Liver (tissue), 9 donors: Measurements from ENCODE around the gene DLK1. TPM values are rescaled to one million over a fixed set of nuclear protein-coding genes. Genes with fewer than 3 reads are reported as not detected.

Source experiments
- DNase-seq: peaks from one replicate; pipeline ENCODE4 v3.0.0-alpha.2; 2017; ENCODE audit warnings: low spot score
- H3K27ac ChIP-seq, 2 donors: one replicate each; pipeline ENCODE4 v1.7.0; 2013; ENCODE audit warnings: inconsistent platforms in 2 of 2, low read length in 2 of 2, control low read depth in 1 of 2, low read depth in 1 of 2, mild to moderate bottlenecking in 1 of 2
- H3K27me3 ChIP-seq, 4 donors: one replicate each; pipeline versions ENCODE4 v1.6.1 to v1.7.0; 2013; ENCODE audit warnings: low read length in 3 of 4, inconsistent platforms in 1 of 4, mild to moderate bottlenecking in 1 of 4, moderate library complexity in 1 of 4; ENCODE audit not compliant: control insufficient read depth in 4 of 4, insufficient read depth in 4 of 4
- H3K36me3 ChIP-seq, 4 donors: one replicate each; pipeline versions ENCODE4 v1.6.1 to v1.7.0; 2013; ENCODE audit warnings: low read length in 3 of 4, mild to moderate bottlenecking in 3 of 4, low read depth in 1 of 4, moderate library complexity in 1 of 4; ENCODE audit not compliant: control insufficient read depth in 4 of 4, insufficient read depth in 3 of 4
- H3K4me1 ChIP-seq, 4 donors: one replicate each; pipeline versions ENCODE4 v1.6.1 to v1.7.0; 2013; ENCODE audit warnings: low read length in 3 of 4, mild to moderate bottlenecking in 3 of 4, moderate library complexity in 1 of 4; ENCODE audit not compliant: control insufficient read depth in 4 of 4, insufficient read depth in 4 of 4
- H3K4me3 ChIP-seq, 3 donors: one replicate each; pipeline versions ENCODE4 v1.6.1 to v1.7.0; 2013; ENCODE audit warnings: low read length in 3 of 3, control low read depth in 1 of 3, low read depth in 1 of 3, mild to moderate bottlenecking in 1 of 3
- H3K9ac ChIP-seq, 2 donors: one replicate each; pipeline ENCODE4 v1.7.0; 2013; ENCODE audit warnings: low read length in 2 of 2, mild to moderate bottlenecking in 2 of 2, moderate library complexity in 2 of 2, control low read depth in 1 of 2, low read depth in 1 of 2
- H3K9me3 ChIP-seq, 4 donors: one replicate each; pipeline versions ENCODE4 v1.6.1 to v1.7.0; 2013; ENCODE audit warnings: low read length in 3 of 4; ENCODE audit not compliant: control insufficient read depth in 4 of 4
- FOXA1 ChIP-seq: IDR thresholded peaks from 2 replicates; pipeline ENCODE4 v1.6.1; 2016; ENCODE audit warnings: antibody characterized with exemption
- FOXA2 ChIP-seq: IDR thresholded peaks from 2 replicates; pipeline ENCODE4 v1.6.1; 2016; ENCODE audit warnings: antibody characterized with exemption
- GABPA ChIP-seq, 2 donors: IDR thresholded peaks in 1 of 2; conservative IDR thresholded peaks in 1 of 2; 2 replicates each; pipeline ENCODE4 v1.6.1; 2016; ENCODE audit warnings: antibody characterized with exemption in 2 of 2, mild to moderate bottlenecking in 1 of 2, moderate library complexity in 1 of 2
- HNF4A ChIP-seq, 2 donors: conservative IDR thresholded peaks; 2 replicates each; pipeline ENCODE4 v1.6.1; 2016; ENCODE audit warnings: antibody characterized with exemption in 2 of 2, mild to moderate bottlenecking in 2 of 2
- NR2F2 ChIP-seq: IDR thresholded peaks from 2 replicates; pipeline ENCODE4 v1.6.1; 2016; ENCODE audit warnings: antibody characterized with exemption
- RAD21 ChIP-seq, 2 donors: IDR thresholded peaks; 2 replicates each; pipeline ENCODE4 v1.6.1; 2016; ENCODE audit warnings: antibody characterized with exemption in 2 of 2, mild to moderate bottlenecking in 2 of 2
- RXRA ChIP-seq, 2 donors: IDR thresholded peaks; 2 replicates each; pipeline ENCODE4 v1.6.1; 2017 to 2018; ENCODE audit warnings: antibody characterized with exemption in 2 of 2, mild to moderate bottlenecking in 1 of 2
- SP1 ChIP-seq: IDR thresholded peaks from 2 replicates; pipeline ENCODE4 v1.6.1; 2018; ENCODE audit warnings: antibody characterized with exemption, mild to moderate bottlenecking
- TAF1 ChIP-seq: conservative IDR thresholded peaks from 2 replicates; pipeline ENCODE4 v1.6.1; 2016; ENCODE audit warnings: antibody characterized with exemption, mild to moderate bottlenecking
- YY1 ChIP-seq: IDR thresholded peaks from 2 replicates; pipeline ENCODE4 v1.6.1; 2016; ENCODE audit warnings: antibody characterized with exemption, mild to moderate bottlenecking
- WGBS: extraction: QIAGEN DNeasy Blood & Tissue Kit; methylation state at CpG from one replicate; pipeline ENCODE4 v1.1.7; 2013; 5-methylcytosine and 5-hydroxymethylcytosine counted together
- polyA plus RNA-seq, 2 donors: library from polyadenylated mRNA; stranded (reverse) in 1 of 2; unstranded in 1 of 2; fragments of 200-250 nt in 1 of 2; fragments of >200 nt in 1 of 2; fragmentation: Nextera tagmentation in 1 of 2; extraction: Ambion mirVana in 1 of 2; gene quantifications; one replicate each; pipeline versions ENCODE4 v1.2.1 to v1.2.3, GENCODE V29; 2013 to 2015
- total RNA-seq, 2 donors: library from RNA; depleted of rRNA; stranded (reverse); fragments of >200 nt; gene quantifications; one replicate each; pipeline ENCODE4 v1.2.3, GENCODE V29; 2014
- TF ChIP-seq, protein P1 (sequence below): IDR thresholded peaks from 2 replicates; pipeline ENCODE4 v1.6.1; 2016; ENCODE audit warnings: antibody characterized with exemption
- TF ChIP-seq, protein P2 (sequence below): IDR thresholded peaks from 2 replicates; pipeline ENCODE4 v1.6.1; 2016; ENCODE audit warnings: antibody characterized with exemption
- TF ChIP-seq, protein P3 (sequence below): IDR thresholded peaks from 2 replicates; pipeline ENCODE4 v1.6.1; 2016; ENCODE audit warnings: antibody characterized with exemption
- donor health status: healthy.
- donor health status: healthy.
- donor health status: healthy.
- donor health status: healthy.
- donor health status: healthy.

The DLK1 gene
- total RNA-seq (100 to 1,000 TPM in 1 of 2 donors, not detected in 1; 331 TPM), polyA plus RNA-seq (1 to 10 TPM in 1 of 2 donors, under 1 TPM in 1; 0.42 to 1.8 TPM)

DNA sequence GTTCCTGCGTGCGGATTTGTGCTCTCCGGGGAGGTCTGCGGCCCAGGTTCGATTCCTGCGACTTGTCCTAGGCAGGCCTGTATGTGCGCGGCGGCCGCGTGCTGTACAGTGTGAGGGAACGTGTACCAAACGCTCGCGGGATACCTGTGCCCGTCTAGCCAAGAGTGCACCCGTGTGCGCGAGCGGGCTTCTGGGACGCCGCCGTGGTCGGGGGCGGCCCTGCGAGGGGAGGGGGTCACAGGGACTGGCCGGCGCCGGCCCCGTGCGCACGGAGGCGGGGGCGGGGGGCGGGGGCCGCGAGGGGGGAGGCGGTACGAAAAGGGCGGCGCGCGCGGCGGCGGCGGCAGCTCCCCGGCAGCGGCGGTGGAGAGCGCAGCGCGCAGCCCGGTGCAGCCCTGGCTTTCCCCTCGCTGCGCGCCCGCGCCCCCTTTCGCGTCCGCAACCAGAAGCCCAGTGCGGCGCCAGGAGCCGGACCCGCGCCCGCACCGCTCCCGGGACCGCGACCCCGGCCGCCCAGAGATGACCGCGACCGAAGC lies at the start of gene DLK1:
Gene DLK1 (plus strand): TSS at position 343 of the 536 bp plus-strand sequence. CDS start 177 bp downstream, at position 520.
- Histone ChIP-seq H3K9ac (no peak within 1 kb of the TSS), H3K4me3 (no peak within 1 kb of the TSS), H3K9me3 (no peaks in the 10 kb centered on the region), H3K27ac (no peak within 1 kb of the TSS), H3K27me3 (peaks cover 0 to 16% (median 6%) of the 10 kb centered on the region in 4 donors), H3K4me1 (no peaks in the 10 kb centered on the region), H3K36me3 (no peaks in the 10 kb centered on the region)
- no peak for DNase-seq
- TF ChIP-seq NR2F2, result no peak
- TF ChIP-seq SP1, result no peak
- TF ChIP-seq, protein P1, sequence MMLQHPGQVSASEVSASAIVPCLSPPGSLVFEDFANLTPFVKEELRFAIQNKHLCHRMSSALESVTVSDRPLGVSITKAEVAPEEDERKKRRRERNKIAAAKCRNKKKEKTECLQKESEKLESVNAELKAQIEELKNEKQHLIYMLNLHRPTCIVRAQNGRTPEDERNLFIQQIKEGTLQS, result no peak
- TF ChIP-seq HNF4A (conservative IDR thresholded peaks at IDR 0.05), result no peak
- no peak for TF ChIP-seq YY1
- 6% methylated on average over 76 of the region's 77 CpGs for WGBS

DNA sequence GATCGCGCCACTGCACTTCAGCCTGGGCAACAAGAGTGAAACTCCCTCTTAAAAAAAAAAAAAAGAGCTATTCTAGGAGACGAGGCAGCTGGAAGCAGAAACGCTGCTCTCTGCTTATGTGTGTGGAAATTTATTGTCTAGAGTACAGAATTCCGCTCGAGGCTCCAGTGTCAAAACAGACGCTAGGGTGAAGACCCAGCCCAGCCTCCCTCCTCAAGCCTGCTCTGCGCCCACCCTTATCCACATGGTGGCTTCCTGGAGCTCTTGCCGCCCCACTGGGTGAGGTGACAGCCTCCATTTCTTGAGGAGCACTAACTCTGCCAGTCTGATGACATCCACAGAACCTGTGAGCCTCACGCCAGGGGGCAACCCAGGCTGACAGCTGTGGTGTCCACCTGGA lies 49.5 kb upstream of the DLK1 start:
- no peaks in the 10 kb centered on the region for H3K36me3 ChIP-seq
- TF ChIP-seq GABPA (IDR thresholded peaks at IDR 0.05 in 1 of 2, conservative IDR thresholded peaks at IDR 0.05 in 1 of 2), result no peak
- TF ChIP-seq RAD21 (IDR thresholded peaks at IDR 0.05), result no peak
- H3K27ac ChIP-seq, result peak overlapping the region; percentile 46 to 69
- H3K9ac ChIP-seq, result no peak overlapping the region
- 66% methylated on average over 10 of the region's 10 CpGs for WGBS
- H3K27me3 ChIP-seq, result peaks cover 0 to 3% (median under 1%) of the 10 kb centered on the region in 4 donors
- no peak overlapping the region for H3K4me3 ChIP-seq
- H3K9me3 ChIP-seq, result no peaks in the 10 kb centered on the region
- no peak for DNase-seq
- peaks cover 0 to 14% (median 4%) of the 10 kb centered on the region in 4 donors for H3K4me1 ChIP-seq

DNA sequence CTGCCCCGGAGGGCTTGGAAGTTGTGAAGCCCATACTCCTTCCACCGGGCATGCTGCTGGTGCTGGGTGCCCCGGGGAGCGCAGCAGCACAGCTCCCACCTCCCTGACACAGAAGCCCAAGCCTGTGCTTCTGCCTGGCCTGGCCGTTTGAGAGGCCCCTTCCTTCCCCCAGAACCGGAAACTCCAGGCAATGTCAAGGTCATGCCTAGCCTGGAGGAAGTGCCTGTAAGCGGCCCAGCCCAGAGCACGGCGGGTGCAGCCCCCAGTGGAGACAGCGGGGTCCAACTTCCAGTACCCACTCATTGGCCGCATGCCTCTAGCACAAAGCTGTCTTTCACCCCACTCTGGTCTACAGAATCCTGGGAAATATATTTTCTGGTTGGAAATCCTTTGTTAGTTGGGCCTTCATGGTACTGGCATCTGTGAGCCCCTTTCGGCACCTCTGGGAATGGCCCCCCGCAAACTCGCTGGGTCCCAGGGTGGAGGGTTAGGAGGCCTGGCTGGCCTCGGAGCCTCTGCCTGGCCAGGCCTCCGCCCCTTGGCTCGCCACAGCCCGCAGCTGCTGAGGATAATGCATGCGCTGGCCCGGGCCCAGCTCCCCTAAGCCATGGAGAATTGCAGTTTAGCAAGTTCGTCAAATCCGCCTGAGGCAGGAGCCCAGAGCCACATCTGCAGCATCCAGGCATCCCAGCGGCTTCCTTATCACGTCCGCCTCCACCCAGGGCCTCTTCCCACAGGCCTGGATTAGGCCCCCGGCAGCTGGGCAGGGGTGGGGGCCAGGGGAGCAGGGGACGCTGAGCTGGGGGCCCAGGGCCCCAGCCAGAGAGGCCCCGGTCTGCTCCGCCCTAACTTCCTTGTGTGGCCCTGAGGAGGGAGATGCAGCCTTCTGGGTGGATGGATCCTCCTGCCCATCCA lies 48.9 kb upstream of the DLK1 start:
- peaks cover 0 to 14% (median 4%) of the 10 kb centered on the region in 4 donors for H3K4me1 ChIP-seq
- 64% methylated on average over 29 of the region's 29 CpGs for WGBS
- DNase-seq, result peak; percentile 66

DNA sequence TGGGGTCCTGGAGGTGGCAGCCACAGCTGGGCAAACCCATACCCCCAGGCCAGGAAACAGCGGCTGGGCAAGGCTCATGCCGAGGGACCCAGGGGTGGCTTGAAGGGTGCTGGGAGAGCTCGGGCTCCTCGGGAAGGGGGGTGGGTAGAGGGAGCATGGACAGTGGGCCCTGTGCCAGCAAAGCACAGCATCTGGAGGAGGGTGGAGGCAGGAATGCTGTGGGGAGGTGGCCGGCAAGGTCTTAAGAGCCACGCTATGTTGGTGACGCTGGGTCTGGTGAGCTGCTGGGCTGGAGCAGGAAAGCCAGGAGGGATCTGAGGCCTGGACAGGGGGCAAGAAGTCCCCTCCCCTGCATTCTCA lies 48.2 kb upstream of the DLK1 start:
- 77% methylated on average over 7 of the region's 7 CpGs for WGBS
- H3K36me3 ChIP-seq, result no peaks in the 10 kb centered on the region
- TF ChIP-seq, protein P1, result no peak
- TF ChIP-seq, protein P2, sequence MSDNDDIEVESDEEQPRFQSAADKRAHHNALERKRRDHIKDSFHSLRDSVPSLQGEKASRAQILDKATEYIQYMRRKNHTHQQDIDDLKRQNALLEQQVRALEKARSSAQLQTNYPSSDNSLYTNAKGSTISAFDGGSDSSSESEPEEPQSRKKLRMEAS, result no peak
- TF ChIP-seq YY1 (no peak), FOXA1 (no peak), RXRA (IDR thresholded peaks at IDR 0.05) (no peak), HNF4A (conservative IDR thresholded peaks at IDR 0.05) (no peak), TAF1 (no peak), FOXA2 (no peak)
- TF ChIP-seq, protein P3, sequence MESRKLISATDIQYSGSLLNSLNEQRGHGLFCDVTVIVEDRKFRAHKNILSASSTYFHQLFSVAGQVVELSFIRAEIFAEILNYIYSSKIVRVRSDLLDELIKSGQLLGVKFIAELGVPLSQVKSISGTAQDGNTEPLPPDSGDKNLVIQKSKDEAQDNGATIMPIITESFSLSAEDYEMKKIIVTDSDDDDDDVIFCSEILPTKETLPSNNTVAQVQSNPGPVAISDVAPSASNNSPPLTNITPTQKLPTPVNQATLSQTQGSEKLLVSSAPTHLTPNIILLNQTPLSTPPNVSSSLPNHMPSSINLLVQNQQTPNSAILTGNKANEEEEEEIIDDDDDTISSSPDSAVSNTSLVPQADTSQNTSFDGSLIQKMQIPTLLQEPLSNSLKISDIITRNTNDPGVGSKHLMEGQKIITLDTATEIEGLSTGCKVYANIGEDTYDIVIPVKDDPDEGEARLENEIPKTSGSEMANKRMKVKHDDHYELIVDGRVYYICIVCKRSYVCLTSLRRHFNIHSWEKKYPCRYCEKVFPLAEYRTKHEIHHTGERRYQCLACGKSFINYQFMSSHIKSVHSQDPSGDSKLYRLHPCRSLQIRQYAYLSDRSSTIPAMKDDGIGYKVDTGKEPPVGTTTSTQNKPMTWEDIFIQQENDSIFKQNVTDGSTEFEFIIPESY, result no peak
- H3K27me3 ChIP-seq, result peaks cover 0 to 3% (median 0%) of the 10 kb centered on the region in 4 donors
- DNase-seq, result no peak
- H3K27ac ChIP-seq, result peak overlapping the region; percentile 60 to 69
- no peak overlapping the region for H3K9ac ChIP-seq
- no peak overlapping the region for H3K4me3 ChIP-seq
- H3K4me1 ChIP-seq, result peaks cover 0 to 11% (median 4%) of the 10 kb centered on the region in 4 donors
- H3K9me3 ChIP-seq, result no peaks in the 10 kb centered on the region

More for the DNA sequence above, 48.9 kb upstream of the DLK1 start:
- Histone ChIP-seq H3K36me3 (no peaks in the 10 kb centered on the region), H3K4me3 (no peak overlapping the region), H3K9ac (no peak overlapping the region), H3K9me3 (no peaks in the 10 kb centered on the region), H3K27me3 (peaks cover 0 to 3% (median 0%) of the 10 kb centered on the region in 4 donors), H3K27ac (peak overlapping the region; percentile 60 to 69)
- TF ChIP-seq, protein P1, result no peak
- TF ChIP-seq NR2F2, result peak; percentile 80
